SK-N-SH treated with all-trans-retinoic acid at 6 μM for 48 hours (cell line): ENCODE data around the gene KIR3DL1.
"Not testable (repeated sequence)": the region's sequence is repeated elsewhere in the genome, so short reads cannot be mapped to it uniquely, and the experiment has no call there.

Source experiments
- CREB5 ChIP-seq: fragments of 250-450 bp; sonication (Bioruptor Pico); IDR thresholded peaks from 2 replicates; pipeline ENCODE4 v1.5.1; 2020; ENCODE audit warnings: low read depth, mild to moderate bottlenecking, moderate library complexity
- ESRRG ChIP-seq: fragments of 250-450 bp; sonication (Bioruptor Pico); IDR thresholded peaks from 2 replicates; pipeline ENCODE4 v1.6.1; 2021; ENCODE audit warnings: mild to moderate bottlenecking
- GLIS3 ChIP-seq: fragments of 250-450 bp; sonication (Bioruptor Pico); IDR thresholded peaks from 2 replicates; pipeline ENCODE4 v1.5.0; 2020; ENCODE audit warnings: mild to moderate bottlenecking, moderate library complexity
- OSR1 ChIP-seq: fragments of 250-450 bp; sonication (Bioruptor Pico); IDR thresholded peaks from 2 replicates; pipeline ENCODE4 v1.8.0; 2022; ENCODE audit warnings: moderate library complexity, mild to moderate bottlenecking, inconsistent platforms
- PATZ1 ChIP-seq: fragments of 250-450 bp; sonication (Bioruptor Pico); IDR thresholded peaks from 2 replicates; pipeline ENCODE4 v1.8.0; 2020; ENCODE audit warnings: mild to moderate bottlenecking, moderate library complexity, borderline replicate concordance
- RARB ChIP-seq: fragments of 250-450 bp; sonication (Bioruptor Pico); IDR thresholded peaks from 2 replicates; pipeline ENCODE4 v1.8.0; 2021; ENCODE audit warnings: mild to moderate bottlenecking, moderate library complexity
- SNAI2 ChIP-seq: fragments of 250-450 bp; sonication (Bioruptor Pico); IDR thresholded peaks from 2 replicates; pipeline ENCODE4 v1.5.0; 2020; ENCODE audit warnings: mild to moderate bottlenecking, moderate library complexity
- ZNF565 ChIP-seq: fragments of 450-650 bp; formaldehyde crosslinking; conservative IDR thresholded peaks from 2 replicates; pipeline ENCODE4 v1.5.0; 2020; ENCODE audit warnings: low read depth, mild to moderate bottlenecking, moderate library complexity

GRCh38 chr19:54786091-54786723 lies 30.1 kb upstream of the KIR3DL1 start:
- not testable (repeated sequence) for TF ChIP-seq RARB (CRISPR knock-in tag); ZNF565 (CRISPR knock-in tag); SNAI2 (CRISPR knock-in tag); PATZ1; GLIS3 (CRISPR knock-in tag); OSR1 (CRISPR knock-in tag); ESRRG (CRISPR knock-in tag); CREB5 (CRISPR knock-in tag)
